ENCODE results near the gene ULBP1.
"Not testable (repeated sequence)": the region's sequence is repeated elsewhere in the genome, so short reads cannot be mapped to it uniquely, and the experiment has no call there.

The ULBP1 gene

GRCh38 chr6:150008588-150008987, 44.8 kb downstream of the ULBP1 start:
- DNase-seq: peak; percentile 64

- DNase-seq: not testable (repeated sequence)
Measured at GRCh38 chr6:150012846-150013784, 49.4 kb downstream of the ULBP1 start.

DNA sequence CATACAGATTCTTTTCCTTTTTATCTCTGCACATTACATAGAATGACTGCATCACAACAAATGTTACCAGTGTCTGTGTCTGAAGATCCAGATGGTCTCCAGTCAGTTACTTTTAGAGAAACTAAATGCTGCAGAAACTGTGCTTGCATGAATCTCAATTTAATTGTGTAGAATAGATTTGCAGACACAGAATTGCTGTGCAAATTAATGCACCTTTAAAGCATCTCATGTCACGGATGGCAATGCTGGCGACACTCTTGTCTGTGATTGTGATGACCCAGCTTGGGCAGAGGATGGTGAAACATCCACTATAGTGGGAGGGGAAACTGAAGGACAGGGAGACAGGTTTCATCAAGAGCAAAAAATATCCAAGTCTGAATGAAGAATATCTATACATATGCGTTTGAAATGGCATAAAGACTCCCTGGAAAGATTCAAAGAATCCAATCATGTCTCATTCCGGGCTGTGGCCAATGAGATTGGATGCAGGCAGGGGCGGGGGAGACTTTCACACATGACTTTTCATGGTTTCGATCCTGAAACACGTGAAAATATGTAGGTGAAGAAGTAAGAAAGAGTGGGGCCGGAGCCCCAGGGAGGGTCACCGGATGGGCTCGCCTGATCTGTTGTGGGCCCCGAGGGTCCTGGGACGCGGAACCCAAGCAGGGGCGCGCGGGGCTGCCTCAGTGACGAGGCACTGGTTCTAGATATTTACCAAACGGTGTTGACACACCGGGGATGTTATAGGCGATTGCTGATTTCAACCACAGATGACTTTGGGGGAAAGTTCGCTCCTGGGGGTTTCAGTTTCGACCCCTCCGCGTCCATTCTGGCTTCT, 50.3 kb downstream of the ULBP1 start:
- DNase-seq: not testable (repeated sequence)

DNA sequence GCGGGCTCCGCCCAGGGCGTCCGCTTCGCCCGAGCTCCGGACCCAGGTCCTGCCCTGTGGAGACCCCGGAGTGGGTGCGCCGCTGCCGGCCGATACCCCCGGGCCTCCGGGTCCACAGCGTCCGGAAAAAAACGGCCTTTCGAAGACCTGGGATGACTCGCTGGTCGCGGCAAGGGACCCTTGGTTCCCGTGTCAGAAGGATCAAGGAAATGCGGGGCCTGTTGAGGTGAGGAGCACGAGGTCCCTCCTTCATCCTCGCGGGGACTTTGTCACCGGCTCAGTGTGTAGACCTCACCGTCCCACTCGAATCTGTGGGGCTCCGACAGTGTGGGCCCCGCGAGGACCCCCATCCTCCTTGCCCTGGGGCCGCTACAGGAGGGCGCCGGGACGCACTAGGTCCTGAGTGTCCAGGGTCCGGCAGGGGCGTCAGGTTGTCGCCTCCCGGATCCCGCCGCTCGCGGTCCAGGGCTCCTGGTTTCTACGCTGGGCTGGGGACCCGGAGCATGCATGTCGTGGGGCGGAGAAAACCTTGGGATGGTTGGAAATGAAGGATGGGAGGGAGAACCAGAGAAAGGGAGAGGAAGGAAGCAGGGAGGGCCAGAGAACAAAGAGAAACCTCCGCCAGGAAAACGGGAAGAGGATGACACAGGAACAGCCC, 51.0 kb downstream of the ULBP1 start:
- DNase-seq: not testable (repeated sequence)

GRCh38 chr6:150015281-150016001, 51.7 kb downstream of the ULBP1 start:
- peak; percentile 32 for DNase-seq

DNA sequence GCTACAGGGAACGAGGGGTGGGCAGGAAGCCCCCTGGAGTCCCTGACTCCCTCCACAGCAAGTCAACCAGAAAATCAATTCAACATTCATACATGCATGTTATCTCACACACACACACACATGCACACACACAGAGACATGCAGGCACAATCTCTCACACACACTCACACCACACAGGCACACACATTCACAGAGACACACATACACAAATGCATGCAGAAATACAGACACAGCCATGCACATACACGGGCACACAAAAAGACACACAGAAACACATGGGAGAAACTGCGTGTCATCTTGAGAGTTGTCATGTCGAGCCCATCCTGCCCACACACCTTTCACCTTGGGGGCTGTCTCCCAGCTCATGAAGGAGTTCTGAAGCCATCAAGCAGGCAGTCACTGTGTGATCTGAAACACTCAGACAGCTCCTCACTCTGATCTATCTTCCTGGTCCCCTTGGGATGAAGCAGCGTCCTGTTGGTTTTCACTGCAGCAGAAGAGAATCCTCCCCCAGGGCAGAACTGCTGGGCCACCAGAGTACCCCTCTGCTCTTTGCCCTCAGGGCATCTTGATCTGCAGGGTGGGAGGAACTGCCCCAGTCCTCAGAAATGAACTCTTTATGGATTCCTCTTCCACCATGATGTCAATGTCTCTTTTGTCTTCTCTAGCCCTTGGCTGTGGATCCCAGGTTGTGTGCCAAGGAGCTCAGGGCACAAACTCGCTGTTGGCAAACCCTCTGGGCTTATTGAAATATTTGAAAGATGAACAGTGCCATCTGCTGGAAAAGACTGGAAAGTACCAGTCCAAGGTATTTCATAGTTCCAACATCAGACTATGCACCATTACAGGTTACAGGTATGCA, 52.8 kb downstream of the ULBP1 start:
- DNase-seq: peak; percentile 53

- not testable (repeated sequence) for DNase-seq
Measured at GRCh38 chr6:150017186-150017521, 53.4 kb downstream of the ULBP1 start.

GRCh38 chr6:150018846-150019580, 55.3 kb downstream of the ULBP1 start:
- DNase-seq: no peak

- not testable (repeated sequence) for DNase-seq
Measured at GRCh38 chr6:150021870-150022269, 58.1 kb downstream of the ULBP1 start.

Measured in stimulated activated CD4-positive, alpha-beta T cell treated with anti-CD3 and anti-CD28 coated beads, Interleukin-15, amount 100 ng/mL, for 24 hours (primary cell).